ENCODE data around the gene KIF26B. TPM values are rescaled to one million over a fixed set of nuclear protein-coding genes. Genes with fewer than 3 reads are reported as not detected.

KIF26B gene
- total and polyA plus RNA-seq, 10 of the 15 experiments (the other 5 are each of a cell fraction or from before 2014, with no cell fraction given), result 0.35 to 11.6 (median 2.2) TPM

DNA sequence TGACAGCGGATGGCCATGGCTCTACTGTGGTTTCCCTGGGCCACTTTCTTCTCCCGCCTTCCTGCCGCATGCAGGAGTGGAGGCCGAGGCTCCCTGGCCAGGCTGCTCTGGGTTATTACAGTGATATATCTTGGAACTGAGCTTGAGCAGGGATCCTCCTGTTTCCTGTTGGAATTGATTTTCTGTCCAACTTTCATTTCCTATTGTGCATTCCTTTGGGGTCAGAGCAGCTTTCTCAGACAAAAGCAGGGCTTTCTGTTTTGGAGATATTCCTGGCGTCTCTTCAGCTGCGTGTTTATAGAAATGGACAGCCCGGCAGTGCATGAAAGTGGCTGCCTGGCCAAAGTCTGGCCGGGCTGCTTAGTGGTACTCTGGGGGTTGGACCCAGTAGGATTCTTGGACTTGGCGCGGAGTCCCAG is 146.4 kb downstream of the KIF26B start:
- no peak overlapping the region for H3K4me2 ChIP-seq (ENCODE audit: control insufficient read depth, insufficient read depth)
- no peaks in the 10 kb centered on the region for H3K79me2 ChIP-seq (ENCODE audit: control insufficient read depth, insufficient read depth, low read length)
- BruUV-seq (replicated peaks), result no TSS peak
- no peaks in the 10 kb centered on the region for H4K20me1 ChIP-seq (ENCODE audit: control insufficient read depth, insufficient read depth)
- 65% methylated on average over 10 of the region's 10 CpGs for WGBS (ENCODE audit: insufficient coverage, insufficient replicate concordance, low lambda C conversion rate, missing lambda C conversion rate)
- intact Hi-C loops (cut with micrococcal nuclease; ENCODE audit: unreplicated experiment) (no loop called here), in situ Hi-C loops (cut with MboI) (no loop called here)
- ChIA-PET RAD21 (ENCODE audit: unreplicated experiment) (no interaction called here), SMC1A (ENCODE audit: uncharacterized antibody, unreplicated experiment) (no interaction called here), POLR2A (no interaction called here), CTCF (no interaction called here)
- H2AFZ ChIP-seq (ENCODE audit: control insufficient read depth, low read depth, low read length), result no peak overlapping the region
- DNase-seq (ENCODE audit: low read depth, low spot score), result no peak
- no peak for FAIRE-seq
- ATAC-seq, result no peak
- H3K4me3 ChIP-seq, result no peak overlapping the region
- no peaks in the 10 kb centered on the region for H3K9me3 ChIP-seq (replicated peaks; ENCODE audit: control insufficient read depth, insufficient read depth, low read length)
- H3K9ac ChIP-seq (ENCODE audit: control insufficient read depth, insufficient read depth, low read length), result no peak overlapping the region
- no peaks in the 10 kb centered on the region for H3K36me3 ChIP-seq (ENCODE audit: control insufficient read depth in 2 of 2, insufficient read depth in 2 of 2, low read length in 1 of 2)
- H3K27me3 ChIP-seq (replicated peaks in 1 of 2; ENCODE audit: control insufficient read depth in 2 of 2, insufficient read depth in 2 of 2, low read length in 1 of 2), result no peaks in the 10 kb centered on the region
- H3K27ac ChIP-seq (ENCODE audit: control insufficient read depth, insufficient read depth), result no peak overlapping the region
- no peaks in the 10 kb centered on the region for H3K4me1 ChIP-seq (ENCODE audit: control insufficient read depth, insufficient read depth, low read length)
- TF ChIP-seq, protein P1, sequence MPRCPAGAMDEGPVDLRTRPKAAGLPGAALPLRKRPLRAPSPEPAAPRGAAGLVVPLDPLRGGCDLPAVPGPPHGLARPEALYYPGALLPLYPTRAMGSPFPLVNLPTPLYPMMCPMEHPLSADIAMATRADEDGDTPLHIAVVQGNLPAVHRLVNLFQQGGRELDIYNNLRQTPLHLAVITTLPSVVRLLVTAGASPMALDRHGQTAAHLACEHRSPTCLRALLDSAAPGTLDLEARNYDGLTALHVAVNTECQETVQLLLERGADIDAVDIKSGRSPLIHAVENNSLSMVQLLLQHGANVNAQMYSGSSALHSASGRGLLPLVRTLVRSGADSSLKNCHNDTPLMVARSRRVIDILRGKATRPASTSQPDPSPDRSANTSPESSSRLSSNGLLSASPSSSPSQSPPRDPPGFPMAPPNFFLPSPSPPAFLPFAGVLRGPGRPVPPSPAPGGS (IDR thresholded peaks at IDR 0.05; ENCODE audit: borderline replicate concordance, insufficient read depth, low read depth, low read length, poor library complexity, severe bottlenecking), result no peak
- TF ChIP-seq, protein P2, sequence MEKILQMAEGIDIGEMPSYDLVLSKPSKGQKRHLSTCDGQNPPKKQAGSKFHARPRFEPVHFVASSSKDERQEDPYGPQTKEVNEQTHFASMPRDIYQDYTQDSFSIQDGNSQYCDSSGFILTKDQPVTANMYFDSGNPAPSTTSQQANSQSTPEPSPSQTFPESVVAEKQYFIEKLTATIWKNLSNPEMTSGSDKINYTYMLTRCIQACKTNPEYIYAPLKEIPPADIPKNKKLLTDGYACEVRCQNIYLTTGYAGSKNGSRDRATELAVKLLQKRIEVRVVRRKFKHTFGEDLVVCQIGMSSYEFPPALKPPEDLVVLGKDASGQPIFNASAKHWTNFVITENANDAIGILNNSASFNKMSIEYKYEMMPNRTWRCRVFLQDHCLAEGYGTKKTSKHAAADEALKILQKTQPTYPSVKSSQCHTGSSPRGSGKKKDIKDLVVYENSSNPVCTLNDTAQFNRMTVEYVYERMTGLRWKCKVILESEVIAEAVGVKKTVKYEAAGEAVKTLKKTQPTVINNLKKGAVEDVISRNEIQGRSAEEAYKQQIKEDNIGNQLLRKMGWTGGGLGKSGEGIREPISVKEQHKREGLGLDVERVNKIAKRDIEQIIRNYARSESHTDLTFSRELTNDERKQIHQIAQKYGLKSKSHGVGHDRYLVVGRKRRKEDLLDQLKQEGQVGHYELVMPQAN (conservative IDR thresholded peaks at IDR 0.05), result no peak
- TF ChIP-seq, protein P3, sequence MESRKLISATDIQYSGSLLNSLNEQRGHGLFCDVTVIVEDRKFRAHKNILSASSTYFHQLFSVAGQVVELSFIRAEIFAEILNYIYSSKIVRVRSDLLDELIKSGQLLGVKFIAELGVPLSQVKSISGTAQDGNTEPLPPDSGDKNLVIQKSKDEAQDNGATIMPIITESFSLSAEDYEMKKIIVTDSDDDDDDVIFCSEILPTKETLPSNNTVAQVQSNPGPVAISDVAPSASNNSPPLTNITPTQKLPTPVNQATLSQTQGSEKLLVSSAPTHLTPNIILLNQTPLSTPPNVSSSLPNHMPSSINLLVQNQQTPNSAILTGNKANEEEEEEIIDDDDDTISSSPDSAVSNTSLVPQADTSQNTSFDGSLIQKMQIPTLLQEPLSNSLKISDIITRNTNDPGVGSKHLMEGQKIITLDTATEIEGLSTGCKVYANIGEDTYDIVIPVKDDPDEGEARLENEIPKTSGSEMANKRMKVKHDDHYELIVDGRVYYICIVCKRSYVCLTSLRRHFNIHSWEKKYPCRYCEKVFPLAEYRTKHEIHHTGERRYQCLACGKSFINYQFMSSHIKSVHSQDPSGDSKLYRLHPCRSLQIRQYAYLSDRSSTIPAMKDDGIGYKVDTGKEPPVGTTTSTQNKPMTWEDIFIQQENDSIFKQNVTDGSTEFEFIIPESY (IDR thresholded peaks at IDR 0.05), result no peak
- TF ChIP-seq SMC3 (IDR thresholded peaks at IDR 0.05; ENCODE audit: borderline replicate concordance, low read length) (no peak), SMAD1 (IDR thresholded peaks at IDR 0.05; ENCODE audit: low read depth, partially characterized antibody) (no peak), ASH2L (IDR thresholded peaks at IDR 0.05; ENCODE audit: borderline replicate concordance, low read depth) (no peak), NR2C1 (IDR thresholded peaks at IDR 0.05) (no peak), ZNF217 (IDR thresholded peaks at IDR 0.05) (no peak), CBX5 (IDR thresholded peaks at IDR 0.05; ENCODE audit: low read depth) (no peak), EED (IDR thresholded peaks at IDR 0.05; ENCODE audit: low read depth) (no peak)
- TF ChIP-seq, protein P4, sequence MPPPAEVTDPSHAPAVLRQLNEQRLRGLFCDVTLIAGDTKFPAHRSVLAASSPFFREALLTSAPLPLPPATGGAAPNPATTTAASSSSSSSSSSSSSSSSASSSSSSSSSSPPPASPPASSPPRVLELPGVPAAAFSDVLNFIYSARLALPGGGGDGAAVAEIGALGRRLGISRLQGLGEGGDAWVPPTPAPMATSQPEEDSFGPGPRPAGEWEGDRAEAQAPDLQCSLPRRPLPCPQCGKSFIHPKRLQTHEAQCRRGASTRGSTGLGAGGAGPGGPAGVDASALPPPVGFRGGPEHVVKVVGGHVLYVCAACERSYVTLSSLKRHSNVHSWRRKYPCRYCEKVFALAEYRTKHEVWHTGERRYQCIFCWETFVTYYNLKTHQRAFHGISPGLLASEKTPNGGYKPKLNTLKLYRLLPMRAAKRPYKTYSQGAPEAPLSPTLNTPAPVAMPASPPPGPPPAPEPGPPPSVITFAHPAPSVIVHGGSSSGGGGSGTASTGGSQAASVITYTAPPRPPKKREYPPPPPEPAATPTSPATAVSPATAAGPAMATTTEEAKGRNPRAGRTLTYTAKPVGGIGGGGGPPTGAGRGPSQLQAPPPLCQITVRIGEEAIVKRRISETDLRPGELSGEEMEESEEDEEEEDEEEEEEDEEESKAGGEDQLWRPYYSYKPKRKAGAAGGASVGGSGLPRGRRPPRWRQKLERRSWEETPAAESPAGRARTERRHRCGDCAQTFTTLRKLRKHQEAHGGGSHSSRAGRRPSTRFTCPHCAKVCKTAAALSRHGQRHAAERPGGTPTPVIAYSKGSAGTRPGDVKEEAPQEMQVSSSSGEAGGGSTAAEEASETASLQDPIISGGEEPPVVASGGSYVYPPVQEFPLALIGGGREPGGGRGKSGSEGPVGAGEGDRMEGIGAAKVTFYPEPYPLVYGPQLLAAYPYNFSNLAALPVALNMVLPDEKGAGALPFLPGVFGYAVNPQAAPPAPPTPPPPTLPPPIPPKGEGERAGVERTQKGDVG (CRISPR knock-in tag; IDR thresholded peaks at IDR 0.05), result no peak
- TF ChIP-seq, protein P5, sequence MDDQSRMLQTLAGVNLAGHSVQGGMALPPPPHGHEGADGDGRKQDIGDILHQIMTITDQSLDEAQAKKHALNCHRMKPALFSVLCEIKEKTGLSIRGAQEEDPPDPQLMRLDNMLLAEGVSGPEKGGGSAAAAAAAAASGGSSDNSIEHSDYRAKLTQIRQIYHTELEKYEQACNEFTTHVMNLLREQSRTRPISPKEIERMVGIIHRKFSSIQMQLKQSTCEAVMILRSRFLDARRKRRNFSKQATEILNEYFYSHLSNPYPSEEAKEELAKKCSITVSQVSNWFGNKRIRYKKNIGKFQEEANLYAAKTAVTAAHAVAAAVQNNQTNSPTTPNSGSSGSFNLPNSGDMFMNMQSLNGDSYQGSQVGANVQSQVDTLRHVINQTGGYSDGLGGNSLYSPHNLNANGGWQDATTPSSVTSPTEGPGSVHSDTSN (IDR thresholded peaks at IDR 0.05; ENCODE audit: insufficient replicate concordance, low read depth, low read length), result no peak
- TF ChIP-seq, protein P6, sequence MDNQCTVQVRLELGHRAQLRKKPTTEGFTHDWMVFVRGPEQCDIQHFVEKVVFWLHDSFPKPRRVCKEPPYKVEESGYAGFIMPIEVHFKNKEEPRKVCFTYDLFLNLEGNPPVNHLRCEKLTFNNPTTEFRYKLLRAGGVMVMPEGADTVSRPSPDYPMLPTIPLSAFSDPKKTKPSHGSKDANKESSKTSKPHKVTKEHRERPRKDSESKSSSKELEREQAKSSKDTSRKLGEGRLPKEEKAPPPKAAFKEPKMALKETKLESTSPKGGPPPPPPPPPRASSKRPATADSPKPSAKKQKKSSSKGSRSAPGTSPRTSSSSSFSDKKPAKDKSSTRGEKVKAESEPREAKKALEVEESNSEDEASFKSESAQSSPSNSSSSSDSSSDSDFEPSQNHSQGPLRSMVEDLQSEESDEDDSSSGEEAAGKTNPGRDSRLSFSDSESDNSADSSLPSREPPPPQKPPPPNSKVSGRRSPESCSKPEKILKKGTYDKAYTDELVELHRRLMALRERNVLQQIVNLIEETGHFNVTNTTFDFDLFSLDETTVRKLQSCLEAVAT (IDR thresholded peaks at IDR 0.05), result no peak
